DMS153 (cell line): Measurements from ENCODE around the gene TRIM54.

Source experiments
- DNase-seq: peaks from one replicate; lab custom pipeline; 2025; lab: John Stamatoyannopoulos, UW

Gene TRIM54

GRCh38 chr2:27356382-27357181 is 74.4 kb downstream of the TRIM54 start, which contains the start of gene GTF3C2:
Gene GTF3C2, minus strand, starts transcription at chr2:27356764. Its CDS starts 13,210 bp downstream, at chr2:27343554.
- peak; percentile 97 for DNase-seq
